ENCODE results near the gene PAGE1. TPM values are rescaled to one million over a fixed set of nuclear protein-coding genes. Genes with fewer than 3 reads are reported as not detected.

The PAGE1 gene
- total and polyA plus RNA-seq, 10 of the 15 experiments (the other 5 are each of a cell fraction or from before 2014, with no cell fraction given): not detected

Other genes with a start within 250 kb of the PAGE1 start
Only the 7 nearest of the 11 such genes appear.
- not detected in 2 replicates for gene GAGE12E, start 144.7 kb downstream of the PAGE1 start, total RNA-seq (2014; rRNA removed)
- gene GAGE12E, start 144.7 kb downstream of the PAGE1 start, total RNA-seq (2014; rRNA removed; fragmentation: Illumina TruSeq; extraction: Trizol): not detected in 2 replicates
- gene GAGE12E, start 144.7 kb downstream of the PAGE1 start, total RNA-seq (2021): not detected in 2 replicates
- not detected in 2 replicates for gene GAGE12E, start 144.7 kb downstream of the PAGE1 start, polyA plus RNA-seq (2011; rRNA removed)
- gene GAGE12E, start 144.7 kb downstream of the PAGE1 start, polyA plus RNA-seq (2014; fragmentation: Illumina TruSeq; extraction: Trizol): not detected in 2 replicates
- gene GAGE12E, start 144.7 kb downstream of the PAGE1 start, polyA plus RNA-seq (2014; fragmentation: Nextera tagmentation; extraction: Ambion mirVana): not detected
- gene GAGE12E, start 144.7 kb downstream of the PAGE1 start, polyA plus RNA-seq (2014; rRNA removed): not detected in 2 replicates
- not detected for gene GAGE12E, start 144.7 kb downstream of the PAGE1 start, polyA plus RNA-seq (2016; fragmentation: Nextera tagmentation; extraction: Ambion mirVana)
- gene GAGE12F, start 135.1 kb downstream of the PAGE1 start, total RNA-seq (2014; rRNA removed): not detected in 2 replicates
- not detected in 2 replicates for gene GAGE12F, start 135.1 kb downstream of the PAGE1 start, total RNA-seq (2014; rRNA removed; fragmentation: Illumina TruSeq; extraction: Trizol)
- 0.72 TPM in 1 of 2 replicates, not detected in the other for gene GAGE12F, start 135.1 kb downstream of the PAGE1 start, total RNA-seq (2021)
- not detected in 2 replicates for gene GAGE12F, start 135.1 kb downstream of the PAGE1 start, polyA plus RNA-seq (2011; rRNA removed)
- not detected in 2 replicates for gene GAGE12F, start 135.1 kb downstream of the PAGE1 start, polyA plus RNA-seq (2014; fragmentation: Illumina TruSeq; extraction: Trizol)
- not detected for gene GAGE12F, start 135.1 kb downstream of the PAGE1 start, polyA plus RNA-seq (2014; fragmentation: Nextera tagmentation; extraction: Ambion mirVana)
- gene GAGE12F, start 135.1 kb downstream of the PAGE1 start, polyA plus RNA-seq (2014; rRNA removed): not detected in 2 replicates
- not detected for gene GAGE12F, start 135.1 kb downstream of the PAGE1 start, polyA plus RNA-seq (2016; fragmentation: Nextera tagmentation; extraction: Ambion mirVana)
- not detected in 2 replicates for gene GAGE12G, start 125.6 kb downstream of the PAGE1 start, total RNA-seq (2014; rRNA removed)
- not detected in 2 replicates for gene GAGE12G, start 125.6 kb downstream of the PAGE1 start, total RNA-seq (2014; rRNA removed; fragmentation: Illumina TruSeq; extraction: Trizol)
- gene GAGE12G, start 125.6 kb downstream of the PAGE1 start, total RNA-seq (2021): not detected in 2 replicates
- not detected in 2 replicates for gene GAGE12G, start 125.6 kb downstream of the PAGE1 start, polyA plus RNA-seq (2011; rRNA removed)
- not detected in 2 replicates for gene GAGE12G, start 125.6 kb downstream of the PAGE1 start, polyA plus RNA-seq (2014; fragmentation: Illumina TruSeq; extraction: Trizol)
- gene GAGE12G, start 125.6 kb downstream of the PAGE1 start, polyA plus RNA-seq (2014; fragmentation: Nextera tagmentation; extraction: Ambion mirVana): not detected
- not detected in 2 replicates for gene GAGE12G, start 125.6 kb downstream of the PAGE1 start, polyA plus RNA-seq (2014; rRNA removed)
- gene GAGE12G, start 125.6 kb downstream of the PAGE1 start, polyA plus RNA-seq (2016; fragmentation: Nextera tagmentation; extraction: Ambion mirVana): not detected
- not detected in 2 replicates for gene GAGE12H, start 116.0 kb downstream of the PAGE1 start, total RNA-seq (2014; rRNA removed)
- gene GAGE12H, start 116.0 kb downstream of the PAGE1 start, total RNA-seq (2014; rRNA removed; fragmentation: Illumina TruSeq; extraction: Trizol): not detected in 2 replicates
- not detected in 2 replicates for gene GAGE12H, start 116.0 kb downstream of the PAGE1 start, total RNA-seq (2021)
- gene GAGE12H, start 116.0 kb downstream of the PAGE1 start, polyA plus RNA-seq (2011; rRNA removed): not detected in 2 replicates
- gene GAGE12H, start 116.0 kb downstream of the PAGE1 start, polyA plus RNA-seq (2014; fragmentation: Illumina TruSeq; extraction: Trizol): not detected in 2 replicates
- gene GAGE12H, start 116.0 kb downstream of the PAGE1 start, polyA plus RNA-seq (2014; fragmentation: Nextera tagmentation; extraction: Ambion mirVana): not detected
- gene GAGE12H, start 116.0 kb downstream of the PAGE1 start, polyA plus RNA-seq (2014; rRNA removed): not detected in 2 replicates
- not detected for gene GAGE12H, start 116.0 kb downstream of the PAGE1 start, polyA plus RNA-seq (2016; fragmentation: Nextera tagmentation; extraction: Ambion mirVana)
- gene GAGE2A, start 106.5 kb downstream of the PAGE1 start, total RNA-seq (2014; rRNA removed): not detected in 2 replicates
- not detected in 2 replicates for gene GAGE2A, start 106.5 kb downstream of the PAGE1 start, total RNA-seq (2014; rRNA removed; fragmentation: Illumina TruSeq; extraction: Trizol)
- gene GAGE2A, start 106.5 kb downstream of the PAGE1 start, total RNA-seq (2021): 0.45 and 0.56 TPM in 2 replicates
- gene GAGE2A, start 106.5 kb downstream of the PAGE1 start, polyA plus RNA-seq (2011; rRNA removed): not detected in 2 replicates
- gene GAGE2A, start 106.5 kb downstream of the PAGE1 start, polyA plus RNA-seq (2014; fragmentation: Illumina TruSeq; extraction: Trizol): not detected in 2 replicates
- not detected for gene GAGE2A, start 106.5 kb downstream of the PAGE1 start, polyA plus RNA-seq (2014; fragmentation: Nextera tagmentation; extraction: Ambion mirVana)
- not detected in 2 replicates for gene GAGE2A, start 106.5 kb downstream of the PAGE1 start, polyA plus RNA-seq (2014; rRNA removed)
- gene GAGE2A, start 106.5 kb downstream of the PAGE1 start, polyA plus RNA-seq (2016; fragmentation: Nextera tagmentation; extraction: Ambion mirVana): not detected
- gene GAGE1, start 97.0 kb downstream of the PAGE1 start, total RNA-seq (2014; rRNA removed): not detected in 2 replicates
- gene GAGE1, start 97.0 kb downstream of the PAGE1 start, total RNA-seq (2014; rRNA removed; fragmentation: Illumina TruSeq; extraction: Trizol): not detected in 2 replicates
- gene GAGE1, start 97.0 kb downstream of the PAGE1 start, total RNA-seq (2021): not detected in 2 replicates
- gene GAGE1, start 97.0 kb downstream of the PAGE1 start, polyA plus RNA-seq (2011; rRNA removed): 0.19 TPM in 1 of 2 replicates, not detected in the other
- not detected in 2 replicates for gene GAGE1, start 97.0 kb downstream of the PAGE1 start, polyA plus RNA-seq (2014; fragmentation: Illumina TruSeq; extraction: Trizol)
- under 1 TPM in 1 of 2 experiments, not detected in 1; 0.16 TPM for gene GAGE1, start 97.0 kb downstream of the PAGE1 start, polyA plus RNA-seq (2014; fragmentation: Nextera tagmentation; extraction: Ambion mirVana)
- not detected in 2 replicates for gene GAGE1, start 97.0 kb downstream of the PAGE1 start, polyA plus RNA-seq (2014; rRNA removed)
- gene GAGE1, start 97.0 kb downstream of the PAGE1 start, polyA plus RNA-seq (2016; fragmentation: Nextera tagmentation; extraction: Ambion mirVana): under 1 TPM in 1 of 2 experiments, not detected in 1; 0.05 TPM
- gene PAGE4, start 133.3 kb upstream of the PAGE1 start, total RNA-seq (2014; rRNA removed): not detected in 2 replicates
- gene PAGE4, start 133.3 kb upstream of the PAGE1 start, total RNA-seq (2014; rRNA removed; fragmentation: Illumina TruSeq; extraction: Trizol): not detected in 2 replicates
- gene PAGE4, start 133.3 kb upstream of the PAGE1 start, total RNA-seq (2021): not detected in 2 replicates
- not detected in 2 replicates for gene PAGE4, start 133.3 kb upstream of the PAGE1 start, polyA plus RNA-seq (2011; rRNA removed)
- not detected in 2 replicates for gene PAGE4, start 133.3 kb upstream of the PAGE1 start, polyA plus RNA-seq (2014; fragmentation: Illumina TruSeq; extraction: Trizol)
- not detected for gene PAGE4, start 133.3 kb upstream of the PAGE1 start, polyA plus RNA-seq (2014; fragmentation: Nextera tagmentation; extraction: Ambion mirVana)
- gene PAGE4, start 133.3 kb upstream of the PAGE1 start, polyA plus RNA-seq (2014; rRNA removed): not detected in 2 replicates
- gene PAGE4, start 133.3 kb upstream of the PAGE1 start, polyA plus RNA-seq (2016; fragmentation: Nextera tagmentation; extraction: Ambion mirVana): not detected